Ramos (cell line): ENCODE data around the gene TMEM250.
"Not testable (repeated sequence)": the region's sequence is repeated elsewhere in the genome, so short reads cannot be mapped to it uniquely, and the experiment has no call there.

Experiments
- in situ Hi-C: fragments of 300-500 bp; cut with MboI; formaldehyde crosslinking; loops from one replicate; pipeline ENCODE4 v1.14.3; 2022; ENCODE audit warnings: low sequenced_read_pairs; ENCODE audit not compliant: unreplicated experiment

The TMEM250 gene

DNA sequence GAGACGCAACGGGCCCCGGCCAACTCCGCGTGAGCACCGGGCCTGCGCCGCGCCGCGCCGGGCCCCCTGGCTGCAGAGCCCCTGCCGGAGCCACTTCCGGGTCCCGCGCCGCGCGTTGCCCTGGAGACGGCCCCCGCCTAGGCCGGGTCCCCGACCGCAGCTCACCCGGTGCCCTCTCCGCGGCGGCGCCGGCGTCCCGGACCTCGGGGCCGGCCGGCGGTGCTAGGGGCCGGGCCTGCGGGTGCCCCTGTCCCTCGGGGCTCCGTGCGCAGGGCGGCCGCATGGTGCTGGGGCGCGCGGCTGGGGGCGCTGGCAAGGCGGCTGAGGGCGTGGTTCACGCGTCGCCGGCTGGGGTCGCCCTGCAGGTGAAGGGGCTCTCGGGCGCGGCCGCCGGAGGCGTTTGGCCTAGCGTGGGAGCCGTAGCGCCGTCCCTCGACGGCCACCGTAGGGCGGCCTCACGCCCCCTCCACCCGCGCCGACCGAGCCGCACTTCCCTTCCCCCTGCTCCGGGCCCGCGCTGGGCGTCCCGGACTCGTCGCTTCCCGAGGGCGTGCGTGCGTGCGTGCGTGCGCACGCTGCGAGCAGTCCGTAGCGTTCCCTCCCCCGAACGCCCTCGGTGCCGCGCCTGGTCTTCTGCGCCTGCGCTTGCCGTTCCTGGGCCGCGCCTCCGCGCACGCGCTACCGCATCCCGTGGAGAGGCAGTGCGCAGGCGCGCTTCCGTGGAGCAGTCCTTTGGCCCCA, at the start of gene TMEM250:
TSS of gene TMEM250 (minus strand) at position 556 of the 741 bp plus-strand sequence. CDS start 1,975 bp downstream, outside the sequence.
- in situ Hi-C loops = no loop called here

- in situ Hi-C loops = no loop called here
Observed at GRCh38 chr9:136163248-136163850, 44.7 kb upstream of the TMEM250 start.

DNA sequence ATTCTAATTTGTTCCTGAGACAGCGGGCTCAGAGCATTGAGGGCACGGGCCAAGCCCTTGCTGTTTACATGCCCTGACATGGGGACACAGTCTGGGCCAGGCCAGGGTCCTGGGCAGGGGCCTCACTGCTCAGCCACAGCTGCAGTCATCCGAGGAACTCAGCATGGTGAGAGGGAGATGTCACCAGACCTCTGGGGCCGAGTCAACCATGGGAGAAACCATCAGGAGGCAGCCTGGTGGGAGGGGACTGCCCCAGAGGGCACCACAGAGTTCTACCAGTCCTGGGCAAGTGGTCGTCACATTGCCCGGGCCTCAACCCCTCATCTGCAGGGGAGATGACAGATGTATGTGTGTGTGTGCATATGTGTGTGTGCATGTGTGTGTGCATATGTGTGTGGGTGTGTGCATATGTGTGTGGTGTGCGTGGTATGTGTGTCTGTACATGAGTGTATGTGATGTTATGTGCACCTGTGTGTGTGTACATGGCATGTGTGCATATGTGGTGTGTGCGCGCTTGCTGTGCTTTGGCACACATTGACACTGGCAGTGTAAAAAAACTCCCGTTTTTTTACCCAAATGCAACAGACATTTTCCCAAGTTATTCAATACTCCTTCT, 42.4 kb upstream of the TMEM250 start:
- in situ Hi-C loops = no loop called here

DNA sequence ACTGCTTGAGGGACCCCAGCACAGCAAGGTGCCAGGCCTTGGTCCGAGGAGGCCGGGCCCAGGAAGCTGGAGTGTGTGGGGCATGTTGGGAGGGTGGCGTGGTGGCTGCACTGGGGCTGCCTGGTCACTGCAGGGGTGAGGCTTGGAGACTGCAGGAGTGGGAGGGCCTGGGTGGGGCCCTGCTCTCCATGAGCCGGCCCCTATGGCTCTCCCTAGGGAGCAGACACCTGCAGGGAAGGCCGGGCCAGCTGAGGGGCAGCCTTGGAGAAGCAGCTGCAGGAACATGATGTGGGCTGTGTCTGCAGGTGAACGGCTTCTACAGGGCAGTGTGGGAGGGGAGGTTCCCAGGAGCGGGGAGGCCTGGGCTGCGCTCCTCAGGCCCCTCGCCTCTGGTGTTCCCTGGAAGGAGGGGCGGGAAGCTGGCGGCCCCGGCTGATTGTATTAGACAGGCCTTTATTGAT, 41.7 kb upstream of the TMEM250 start:
- in situ Hi-C loops = no loop called here

- in situ Hi-C loops = no loop called here
Observed at GRCh38 chr9:136159851-136160250, 41.2 kb upstream of the TMEM250 start.

DNA sequence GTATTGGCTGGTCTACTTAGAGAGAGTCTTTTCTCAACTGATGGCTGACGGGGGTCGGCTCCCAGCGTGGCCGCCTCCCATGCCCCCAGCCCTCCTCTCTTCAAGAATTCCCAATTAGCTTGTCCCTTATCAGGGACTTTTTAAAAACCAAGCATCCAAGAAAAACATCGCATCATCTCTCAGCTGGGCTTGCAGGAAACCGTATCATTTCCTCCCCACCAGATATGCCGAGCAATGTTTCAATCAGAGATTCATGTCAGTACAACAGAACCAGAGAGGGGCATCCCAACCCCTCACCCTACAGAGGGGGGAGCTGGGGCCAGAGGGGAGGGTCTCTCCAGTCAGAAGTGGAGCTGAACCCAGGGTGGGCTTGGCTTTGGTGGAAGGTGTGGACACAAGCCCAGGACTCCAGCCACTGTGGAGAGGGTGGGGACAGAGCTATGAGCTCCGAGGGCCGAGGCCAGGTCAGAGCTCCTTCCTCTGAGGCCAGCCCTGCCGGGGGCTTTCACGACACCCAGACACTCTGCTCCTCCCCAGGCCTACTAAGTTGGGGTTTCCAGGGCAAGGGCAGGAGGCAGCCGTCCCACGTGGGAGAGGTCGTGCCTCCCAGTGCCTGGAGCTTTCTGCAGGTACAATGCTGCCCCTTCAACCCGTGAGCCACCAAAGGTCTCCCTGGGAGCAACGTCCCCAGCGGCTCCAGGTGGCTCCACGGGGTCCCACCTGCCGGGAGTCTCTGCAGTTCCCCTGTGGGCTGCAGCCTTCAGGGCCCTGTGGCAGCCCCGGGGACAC, 39.0 kb upstream of the TMEM250 start:
- in situ Hi-C loops = no loop called here

- in situ Hi-C loops = no loop called here
Observed at GRCh38 chr9:136156209-136157120, 37.8 kb upstream of the TMEM250 start.

- in situ Hi-C loops = no loop called here
Observed at GRCh38 chr9:136155576-136155975, 36.9 kb upstream of the TMEM250 start.

GRCh38 chr9:136154943-136155342, 36.3 kb upstream of the TMEM250 start:
- in situ Hi-C loops = no loop called here

DNA sequence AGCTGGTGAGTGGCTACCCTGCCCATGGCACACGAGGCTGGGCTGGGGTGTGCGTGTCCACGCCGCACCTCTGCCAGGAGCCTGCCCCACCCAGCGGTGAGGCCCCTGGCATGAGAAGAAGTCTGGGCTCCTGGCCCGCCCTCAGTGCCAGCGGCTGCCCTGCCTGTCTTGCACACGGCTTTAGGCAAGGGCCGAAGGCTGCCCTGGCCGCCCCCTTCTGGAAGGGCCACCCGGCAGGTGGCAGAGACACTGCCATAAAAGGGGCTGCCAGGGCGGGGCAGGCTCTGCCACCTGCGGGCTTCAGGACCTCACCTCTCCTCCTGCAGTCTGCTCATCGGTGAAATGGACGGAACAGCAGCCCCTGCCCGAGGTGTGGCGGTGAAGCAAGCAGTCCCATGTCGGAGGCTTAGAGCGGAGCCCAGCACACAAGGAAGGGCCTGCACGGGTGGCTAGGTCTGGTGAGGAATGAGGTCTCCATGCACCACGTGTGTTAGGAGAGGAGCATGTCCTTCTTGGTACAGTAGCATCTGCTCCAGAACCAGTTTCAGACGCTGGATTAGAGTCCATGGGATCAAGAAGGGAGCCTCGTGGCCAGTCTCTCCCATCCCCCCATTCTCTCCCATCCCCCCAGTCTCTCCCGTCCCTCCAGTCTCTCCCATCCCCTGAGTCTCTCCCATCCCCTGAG, 34.8 kb upstream of the TMEM250 start:
- in situ Hi-C loops = no loop called here

GRCh38 chr9:136152931-136153330, 34.3 kb upstream of the TMEM250 start:
- in situ Hi-C loops = no loop called here

- in situ Hi-C loops = no loop called here
Observed at GRCh38 chr9:136152543-136152866, 33.8 kb upstream of the TMEM250 start.

- in situ Hi-C loops = no loop called here
Observed at GRCh38 chr9:136151848-136152542, 33.3 kb upstream of the TMEM250 start.

- in situ Hi-C loops = no loop called here
Observed at GRCh38 chr9:136151214-136151804, 32.6 kb upstream of the TMEM250 start.

DNA sequence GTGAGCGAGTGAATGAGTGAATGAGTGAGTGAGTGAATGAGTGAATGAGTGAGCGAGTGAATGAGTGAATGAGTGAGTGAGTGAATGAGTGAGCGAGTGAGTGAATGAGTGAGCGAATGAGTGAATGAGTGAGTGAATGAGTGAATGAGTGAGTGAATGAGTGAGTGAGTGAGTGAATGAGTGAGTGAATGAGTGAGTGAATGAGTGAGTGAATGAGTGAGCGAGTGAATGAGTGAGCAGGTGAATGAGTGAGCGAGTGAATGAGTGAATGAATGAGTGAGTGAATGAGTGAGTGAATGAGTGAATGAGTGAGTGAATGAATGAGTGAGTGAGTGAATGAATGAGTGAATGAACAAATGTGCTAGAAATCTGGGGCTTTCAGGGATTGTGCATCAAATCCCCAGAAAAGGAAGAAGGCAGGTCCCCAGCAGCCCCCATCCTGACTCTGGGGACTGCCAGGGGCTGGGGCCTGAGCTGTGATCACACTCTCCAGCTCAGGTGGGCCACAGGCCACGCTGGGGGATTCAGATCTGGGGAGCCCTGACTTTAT, 32.1 kb upstream of the TMEM250 start:
- in situ Hi-C loops = not testable (repeated sequence)

DNA sequence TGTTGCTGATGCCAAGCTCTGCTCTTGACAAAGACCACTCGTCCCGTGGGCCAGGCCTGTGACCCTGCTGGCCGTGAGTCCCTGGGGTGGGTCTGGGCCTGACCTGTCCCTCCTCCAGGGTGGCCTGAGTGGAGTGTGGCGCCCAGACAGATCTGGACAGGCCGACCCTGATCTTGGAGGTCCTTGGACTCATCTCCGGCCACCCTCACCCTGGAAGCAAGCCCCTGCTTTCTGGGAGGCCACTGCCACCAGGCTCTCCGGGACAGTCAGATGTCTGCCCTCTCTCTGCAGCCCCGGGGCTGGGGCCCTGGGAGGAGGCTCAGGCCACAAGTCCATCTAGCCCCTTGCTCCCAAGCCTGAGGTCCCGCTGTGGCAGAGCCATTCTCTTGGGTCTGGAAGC, 31.2 kb upstream of the TMEM250 start:
- in situ Hi-C loops = no loop called here

- in situ Hi-C loops = no loop called here
Observed at GRCh38 chr9:136149337-136149736, 30.7 kb upstream of the TMEM250 start.

DNA sequence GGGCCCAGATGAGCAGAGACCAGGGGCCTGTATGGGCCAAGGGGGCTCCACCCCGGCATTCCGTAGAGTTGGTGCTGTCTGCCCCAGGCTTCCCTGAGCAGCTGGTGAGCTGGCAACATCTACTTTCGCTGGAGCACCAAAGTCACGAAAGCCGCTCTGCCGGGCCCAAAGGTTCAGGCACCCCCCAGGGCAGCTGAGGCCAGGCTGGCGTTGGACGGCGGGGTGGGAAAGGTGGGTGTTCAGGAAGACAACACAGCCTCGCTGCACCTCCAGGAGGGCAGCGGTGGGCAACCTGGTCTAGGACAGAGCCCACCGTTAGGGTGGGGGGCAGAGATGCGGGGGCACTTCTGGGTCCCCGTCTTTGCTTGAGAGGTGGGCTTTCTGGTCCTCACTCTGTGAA, 30.1 kb upstream of the TMEM250 start:
- in situ Hi-C loops = no loop called here
